ENCODE results near the gene YWHAG.

- TF ChIP-seq, protein P1, sequence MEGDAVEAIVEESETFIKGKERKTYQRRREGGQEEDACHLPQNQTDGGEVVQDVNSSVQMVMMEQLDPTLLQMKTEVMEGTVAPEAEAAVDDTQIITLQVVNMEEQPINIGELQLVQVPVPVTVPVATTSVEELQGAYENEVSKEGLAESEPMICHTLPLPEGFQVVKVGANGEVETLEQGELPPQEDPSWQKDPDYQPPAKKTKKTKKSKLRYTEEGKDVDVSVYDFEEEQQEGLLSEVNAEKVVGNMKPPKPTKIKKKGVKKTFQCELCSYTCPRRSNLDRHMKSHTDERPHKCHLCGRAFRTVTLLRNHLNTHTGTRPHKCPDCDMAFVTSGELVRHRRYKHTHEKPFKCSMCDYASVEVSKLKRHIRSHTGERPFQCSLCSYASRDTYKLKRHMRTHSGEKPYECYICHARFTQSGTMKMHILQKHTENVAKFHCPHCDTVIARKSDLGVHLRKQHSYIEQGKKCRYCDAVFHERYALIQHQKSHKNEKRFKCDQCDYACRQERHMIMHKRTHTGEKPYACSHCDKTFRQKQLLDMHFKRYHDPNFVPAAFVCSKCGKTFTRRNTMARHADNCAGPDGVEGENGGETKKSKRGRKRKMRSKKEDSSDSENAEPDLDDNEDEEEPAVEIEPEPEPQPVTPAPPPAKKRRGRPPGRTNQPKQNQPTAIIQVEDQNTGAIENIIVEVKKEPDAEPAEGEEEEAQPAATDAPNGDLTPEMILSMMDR (IDR thresholded peaks at IDR 0.05; ENCODE audit: low read depth, low read length, poor library complexity, severe bottlenecking), result no peak
- no peak for TF ChIP-seq EZH2phosphoT487 (IDR thresholded peaks at IDR 0.05; ENCODE audit: borderline replicate concordance, low read length)
Observed at GRCh38 chr7:76304888-76305375, 53.9 kb downstream of the YWHAG start.

Data from DOHH2 (cell line).